Measurements from ENCODE around the gene TULP4.
"Not testable (repeated sequence)": the region's sequence is repeated elsewhere in the genome, so short reads cannot be mapped to it uniquely, and the experiment has no call there.

TULP4 gene

DNA sequence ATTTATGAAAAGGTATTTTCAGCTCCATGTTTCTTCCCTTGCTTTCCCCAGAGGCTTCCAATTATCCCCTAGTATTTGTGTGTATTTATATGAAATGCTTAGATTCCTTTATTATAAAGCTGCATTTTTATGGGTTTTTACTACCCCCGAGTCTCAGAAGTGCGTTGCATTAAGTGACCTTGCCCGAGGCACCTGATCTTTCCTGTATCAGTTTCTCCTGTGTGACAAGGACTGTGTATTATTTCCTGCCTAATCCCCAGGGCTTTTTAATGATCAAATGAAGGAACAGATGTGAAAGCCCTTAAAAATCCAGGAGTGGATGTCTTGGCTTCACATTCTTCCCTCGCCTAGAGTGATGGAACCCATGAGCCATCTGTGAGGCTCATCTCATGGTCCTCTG, 118.8 kb downstream of the TULP4 start:
- no peak for DNase-seq

DNA sequence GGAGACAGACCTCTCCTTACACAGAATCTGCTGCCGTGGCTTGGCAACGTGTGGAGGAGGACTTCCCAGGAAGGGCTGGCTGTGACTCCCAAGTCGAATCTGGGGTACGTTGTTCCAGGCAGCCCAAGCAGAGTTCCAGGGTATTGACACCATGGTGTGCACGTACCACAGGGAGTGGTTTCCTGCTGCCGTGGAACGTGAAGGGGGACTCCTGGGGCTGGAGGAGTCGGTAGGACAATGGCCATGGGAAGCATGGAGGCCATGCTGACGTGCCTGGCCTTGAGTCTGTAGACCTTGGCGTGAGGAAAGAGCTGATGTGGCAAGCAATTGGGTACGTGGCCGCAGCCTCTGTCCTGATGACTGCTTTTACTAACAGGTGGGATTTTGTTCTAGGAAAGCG, 119.3 kb downstream of the TULP4 start:
- DNase-seq: no peak

DNA sequence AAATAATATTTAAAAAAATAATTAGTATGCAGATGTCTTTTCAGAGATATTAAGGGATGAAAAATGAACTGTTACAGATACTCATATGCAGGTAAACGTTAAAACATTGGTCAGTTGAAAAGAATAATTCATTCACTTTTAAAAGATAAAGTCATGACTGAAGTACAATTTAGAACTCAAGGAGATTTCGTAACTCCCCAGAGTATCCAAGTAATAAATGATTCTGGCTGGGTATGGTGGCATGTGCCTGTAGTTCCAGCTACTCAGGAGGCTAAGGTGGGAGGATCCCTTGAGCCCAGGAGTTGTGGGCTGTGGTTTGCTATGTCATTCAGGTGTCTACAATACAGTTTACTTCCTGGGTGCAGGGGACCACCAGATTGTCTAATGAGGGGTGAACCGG, 125.3 kb downstream of the TULP4 start:
- no peak for DNase-seq

DNA sequence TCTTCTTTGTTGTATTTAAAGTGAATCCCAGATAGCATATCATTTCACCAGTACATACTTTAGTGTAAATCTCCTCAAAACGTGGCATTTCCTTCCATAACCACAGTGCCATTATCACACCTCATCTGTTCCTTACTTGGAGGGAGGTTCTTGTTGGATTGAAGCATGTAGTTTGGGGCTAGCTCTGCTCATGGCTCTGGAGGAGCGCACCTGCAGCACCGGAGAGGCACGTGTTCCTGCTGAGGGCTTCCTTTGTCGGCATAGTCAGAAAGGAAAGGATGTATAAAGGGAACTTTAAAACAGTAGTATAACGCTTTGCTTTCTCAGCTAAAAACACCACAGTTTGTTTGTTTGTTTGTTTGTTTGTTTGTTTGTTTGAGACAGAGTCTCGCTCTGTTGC, 126.0 kb downstream of the TULP4 start:
- DNase-seq: no peak

DNA sequence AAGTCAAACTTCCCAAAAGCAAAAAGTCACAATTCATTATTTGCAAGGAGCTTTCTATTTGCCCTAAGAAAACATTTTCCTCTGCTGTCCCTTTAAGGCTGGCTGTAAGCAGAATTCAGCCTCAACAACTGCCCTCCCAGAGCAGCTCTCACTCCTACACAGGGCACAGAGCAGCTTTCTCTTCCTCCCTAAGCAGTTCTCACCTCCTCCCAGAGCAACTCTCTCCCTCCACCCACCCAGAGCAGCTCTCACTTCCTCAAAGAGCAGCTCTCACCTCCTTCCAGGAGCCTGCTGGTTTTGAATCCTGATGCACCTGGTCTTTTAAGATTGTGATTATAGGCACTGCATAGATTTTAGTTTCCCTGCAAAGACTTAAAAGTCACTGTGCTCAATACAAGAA, 127.0 kb downstream of the TULP4 start:
- no peak for DNase-seq

DNA sequence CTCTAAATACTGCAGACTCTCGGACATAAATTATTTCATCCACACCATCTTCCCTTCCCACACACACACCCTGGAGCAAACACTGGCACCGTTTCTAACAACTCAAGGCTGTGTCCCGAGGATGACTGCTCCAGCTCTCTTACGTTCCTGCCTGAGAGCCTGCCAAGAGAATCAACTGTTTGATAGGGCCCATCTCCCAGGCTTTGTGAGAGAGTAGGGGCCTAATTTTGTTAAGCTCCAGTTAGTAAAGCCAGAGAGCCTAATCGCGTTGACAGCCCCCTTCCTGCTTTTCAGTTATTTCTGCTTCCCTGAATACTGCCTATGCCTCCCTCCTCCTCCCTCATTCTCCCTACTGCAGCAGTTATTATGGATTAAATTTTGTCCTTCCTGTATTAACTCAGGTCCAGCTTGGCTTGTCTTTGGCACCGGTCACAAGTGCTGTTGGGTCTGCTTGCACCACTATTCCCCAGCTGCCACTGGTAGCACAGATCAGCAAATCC, 129.5 kb downstream of the TULP4 start:
- no peak for DNase-seq

DNA sequence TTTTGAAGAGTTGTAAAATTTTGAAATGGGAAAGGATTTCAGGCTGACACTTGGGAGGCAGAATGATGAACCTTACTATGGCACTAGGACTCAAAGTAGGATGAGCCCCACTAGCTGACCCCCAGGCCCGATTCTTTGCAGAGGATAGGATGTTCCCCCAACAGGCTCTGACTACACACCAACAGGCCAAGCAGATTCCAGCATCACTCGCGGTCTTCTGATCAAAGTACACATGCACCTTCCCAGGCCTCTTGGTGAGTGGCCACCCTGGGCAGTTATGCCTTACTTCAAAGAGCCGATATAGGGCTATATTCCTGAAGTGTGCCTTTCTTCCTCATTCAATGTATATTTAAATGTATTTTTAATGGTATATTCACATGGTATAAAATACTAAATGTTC, 130.0 kb downstream of the TULP4 start:
- no peak for DNase-seq

DNA sequence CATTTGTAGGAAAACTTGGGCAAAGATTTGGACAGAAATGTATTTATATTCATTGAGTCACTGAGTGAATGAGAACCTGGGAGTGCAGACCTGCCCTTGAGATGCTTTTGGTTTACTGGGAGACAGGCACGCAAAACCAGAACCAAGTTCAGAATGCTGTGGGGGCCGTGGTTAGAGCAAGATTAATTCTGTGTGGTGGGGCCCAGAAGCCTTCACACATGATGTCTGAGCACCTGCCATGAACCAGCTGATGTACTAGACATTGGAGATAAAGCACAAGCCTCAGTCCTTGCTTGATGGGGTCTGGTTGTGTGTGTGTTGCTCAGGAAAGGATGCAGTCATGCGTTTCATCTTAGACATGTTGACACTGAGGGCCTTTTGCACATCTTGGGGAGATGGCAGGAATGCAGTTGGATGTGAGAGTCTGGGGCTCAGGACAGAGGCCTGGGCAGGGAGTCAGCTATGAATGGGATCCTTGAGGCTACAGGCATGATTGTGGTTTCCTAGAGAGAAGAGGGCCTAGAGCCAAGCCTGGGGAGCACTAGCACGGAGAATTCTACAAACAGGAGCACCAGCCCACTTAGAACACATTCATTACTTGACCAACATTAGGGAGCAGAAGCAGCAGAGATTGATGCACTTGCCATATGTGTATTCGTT, 133.3 kb downstream of the TULP4 start:
- DNase-seq: no peak

DNA sequence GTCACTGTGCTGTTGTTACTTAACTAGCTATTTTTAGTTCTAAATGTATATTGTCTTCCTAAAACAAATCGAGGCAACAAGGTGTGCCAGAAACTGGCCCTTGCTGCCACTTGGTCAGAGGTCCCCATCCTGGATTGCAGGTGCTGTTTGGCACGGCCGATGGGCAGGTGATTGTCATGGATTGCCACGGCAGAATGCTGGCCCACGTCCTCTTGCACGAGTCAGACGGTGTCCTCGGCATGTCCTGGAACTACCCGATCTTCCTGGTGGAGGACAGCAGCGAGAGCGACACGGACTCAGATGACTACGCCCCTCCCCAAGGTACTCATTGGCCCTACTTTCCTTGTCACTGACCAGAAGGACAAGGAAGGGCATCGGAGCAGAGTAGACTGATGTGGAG, 136.6 kb downstream of the TULP4 start:
- no peak for DNase-seq

DNA sequence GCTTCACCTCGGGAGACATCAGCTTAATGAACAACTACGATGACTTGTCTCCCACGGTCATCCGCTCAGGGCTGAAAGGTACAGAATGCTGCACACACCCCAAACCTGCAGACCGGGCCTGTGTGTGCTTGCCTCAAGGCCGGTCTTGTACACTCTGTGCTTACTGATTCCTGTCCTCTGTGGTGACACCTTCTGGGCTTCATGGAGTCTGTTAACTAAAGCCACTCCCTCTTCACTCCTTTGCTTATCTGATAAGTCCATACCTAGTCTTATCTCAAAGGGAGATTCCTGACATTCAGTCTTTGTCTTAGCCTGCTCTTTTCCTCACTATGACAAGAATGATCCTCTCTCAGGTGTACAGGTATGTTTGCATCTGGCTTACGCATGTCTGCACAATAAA, 139.9 kb downstream of the TULP4 start:
- no peak for DNase-seq

DNA sequence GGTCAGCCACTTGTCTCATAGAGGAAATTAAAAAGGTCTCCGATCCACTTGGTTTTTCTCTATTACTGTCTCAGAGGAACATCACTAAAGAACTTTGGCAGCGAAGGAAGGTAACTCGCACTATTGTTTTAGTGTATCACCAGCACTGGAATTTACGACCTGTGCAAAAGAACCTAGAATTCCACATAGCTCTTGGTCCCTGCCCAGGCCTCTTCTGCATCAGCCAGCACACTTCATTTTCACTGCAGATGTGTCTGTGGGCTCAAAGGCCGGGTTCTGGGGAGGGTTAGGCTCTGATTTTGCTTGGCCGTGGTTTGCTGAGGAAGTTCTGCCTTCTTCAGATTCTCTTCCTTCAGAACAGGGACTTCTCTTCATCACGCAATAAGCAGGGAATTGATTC, 144.9 kb downstream of the TULP4 start:
- DNase-seq: no peak

DNA sequence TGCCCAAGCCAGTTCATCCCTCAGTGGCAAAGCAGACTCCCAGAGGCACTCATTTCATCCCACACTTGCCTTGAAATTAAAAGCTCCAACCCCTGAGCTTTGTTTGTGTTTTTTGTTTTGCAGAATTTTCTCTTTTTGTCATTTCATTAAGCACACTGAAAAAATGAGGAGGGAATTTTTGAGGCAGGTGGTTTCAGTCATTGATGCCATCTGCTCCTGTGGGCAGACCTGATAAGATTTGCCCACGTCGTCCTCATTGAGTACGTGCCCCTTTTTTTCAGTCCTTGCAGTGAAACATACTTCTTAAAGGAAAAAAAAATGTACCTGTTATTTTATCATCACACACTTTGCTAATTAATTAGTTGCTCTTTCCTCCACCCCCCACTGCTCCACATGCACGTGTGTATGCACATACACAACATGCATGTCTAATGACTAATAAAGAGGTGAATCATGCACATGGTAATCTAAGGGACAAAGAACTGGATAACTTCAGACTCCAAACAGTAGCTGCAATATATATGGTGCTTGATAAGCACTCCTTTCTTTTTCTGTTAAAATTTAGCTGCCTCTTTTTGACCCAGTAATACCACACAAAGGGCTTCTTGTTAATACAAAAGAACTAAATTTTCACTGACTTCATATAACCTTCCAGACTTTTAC, 145.5 kb downstream of the TULP4 start:
- DNase-seq: no peak

DNA sequence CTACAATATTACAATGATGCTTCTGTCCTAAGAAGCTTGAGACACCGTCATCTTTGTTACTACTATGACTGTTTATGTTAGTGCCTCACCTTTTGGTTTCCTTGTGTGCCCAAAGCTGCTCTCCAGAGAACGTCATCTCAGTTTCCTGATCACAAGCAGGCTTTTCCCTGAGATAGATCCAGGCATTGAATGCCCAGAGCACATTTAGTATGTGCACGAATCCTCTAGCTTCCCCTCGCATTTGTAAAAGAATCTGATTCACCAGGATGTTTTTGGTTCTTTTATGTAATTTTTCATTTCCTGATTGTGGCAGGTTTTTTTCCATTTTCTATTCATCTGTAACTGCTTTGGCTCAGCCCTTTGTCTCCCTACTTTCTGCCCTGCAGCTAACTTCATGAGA, 147.5 kb downstream of the TULP4 start:
- no peak for DNase-seq

DNA sequence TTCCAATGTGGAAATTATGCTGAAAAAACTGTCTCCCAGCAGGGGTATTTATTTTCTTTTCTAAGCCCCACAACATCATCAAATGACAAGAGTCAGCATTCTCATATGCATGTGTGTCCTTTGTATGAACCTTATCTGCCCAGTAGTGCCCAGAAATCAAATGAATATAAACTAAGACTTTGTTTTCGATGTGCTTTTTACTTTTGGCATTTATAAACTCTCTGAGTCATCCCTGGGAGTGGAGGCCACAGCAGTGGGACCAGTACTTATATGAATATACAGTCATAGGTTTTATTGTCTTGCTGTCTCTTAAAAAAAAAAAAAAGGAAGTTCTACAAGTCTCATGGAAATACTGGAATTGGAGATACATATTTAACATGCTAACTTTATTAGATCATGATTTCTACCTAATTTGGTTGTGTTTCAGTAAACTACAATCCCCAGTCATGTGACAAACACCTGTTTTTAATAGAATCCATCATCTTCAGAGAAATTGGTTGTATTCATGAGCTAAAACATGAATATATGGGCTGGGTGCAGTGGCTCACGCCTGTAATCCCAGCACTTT, 148.4 kb downstream of the TULP4 start:
- no peak for DNase-seq

DNA sequence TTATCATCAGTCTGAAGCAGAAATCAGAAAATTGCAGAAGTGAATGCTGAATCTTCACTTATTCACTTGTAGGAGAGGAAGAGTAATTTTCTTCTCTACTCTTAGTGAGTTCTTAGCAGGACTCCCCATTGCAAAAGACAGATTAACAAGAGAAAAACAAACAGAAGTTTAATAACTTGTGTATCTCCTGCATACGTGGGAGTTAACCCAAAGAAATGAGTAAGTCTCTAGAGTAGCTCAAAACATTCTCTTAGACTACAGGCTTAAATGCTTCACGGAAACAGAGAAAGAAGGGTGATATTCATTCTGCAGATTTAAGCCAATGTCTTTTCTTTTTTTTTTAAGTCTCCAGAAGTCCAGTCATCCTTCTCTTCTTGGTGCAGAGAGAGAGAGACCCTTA, 149.7 kb downstream of the TULP4 start:
- no peak for DNase-seq

DNA sequence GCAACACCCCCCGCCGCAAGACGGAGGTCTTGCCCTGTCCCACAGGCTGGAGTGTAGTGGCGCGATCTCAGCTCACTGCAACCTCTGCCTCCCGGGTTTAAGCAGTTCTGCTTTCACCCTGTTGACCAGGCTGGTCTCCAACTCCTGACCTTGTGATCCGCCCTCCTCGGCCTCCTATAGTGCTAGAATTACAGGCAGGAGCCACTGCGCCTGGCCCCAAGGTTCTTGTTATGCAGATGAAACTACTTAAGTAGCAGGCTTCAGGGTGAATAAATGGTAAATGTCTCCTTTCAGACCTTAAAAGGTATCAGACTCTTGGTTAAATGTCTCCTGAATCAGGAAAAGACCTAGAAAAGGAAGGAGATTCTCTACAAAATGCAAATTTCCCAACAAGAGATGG, 152.2 kb downstream of the TULP4 start:
- DNase-seq: no peak

DNA sequence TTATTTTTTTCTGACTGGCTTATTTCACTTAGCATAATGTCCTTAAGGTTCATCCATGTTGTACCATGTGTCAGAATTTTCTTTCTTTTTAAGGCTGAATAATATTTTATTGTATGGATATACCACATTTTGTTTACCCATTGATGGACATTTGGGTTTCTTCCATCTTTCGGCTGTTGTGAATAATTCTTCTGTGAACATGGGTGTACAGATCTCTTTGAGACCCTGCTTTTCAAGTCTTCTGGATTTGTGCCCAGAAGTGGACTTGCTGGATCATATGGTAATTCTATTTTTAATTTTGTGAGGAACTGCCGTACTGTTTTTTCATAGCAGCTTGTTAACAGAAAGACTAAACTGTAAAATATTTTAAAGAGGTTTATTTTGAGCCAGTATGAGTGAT, 153.0 kb downstream of the TULP4 start:
- no peak for DNase-seq

DNA sequence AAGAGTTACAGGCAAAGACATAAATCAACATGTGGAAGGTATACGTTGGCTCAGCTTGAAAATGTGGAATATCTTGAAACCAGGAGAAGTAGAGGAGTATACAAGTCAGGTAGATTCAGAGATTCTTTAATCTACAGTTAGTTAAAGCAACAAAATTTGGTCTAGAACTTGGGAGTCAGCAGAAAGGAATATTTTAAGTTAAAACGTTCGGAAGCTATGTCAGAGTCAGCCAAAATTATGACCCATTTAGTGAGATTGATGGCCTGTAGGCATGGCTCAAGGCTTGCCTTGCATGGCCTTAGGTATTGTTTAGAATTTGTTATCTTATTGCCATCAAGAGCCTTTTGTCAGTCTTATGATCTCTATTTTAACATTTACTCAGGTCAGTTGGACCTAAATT, 153.5 kb downstream of the TULP4 start:
- no peak for DNase-seq

DNA sequence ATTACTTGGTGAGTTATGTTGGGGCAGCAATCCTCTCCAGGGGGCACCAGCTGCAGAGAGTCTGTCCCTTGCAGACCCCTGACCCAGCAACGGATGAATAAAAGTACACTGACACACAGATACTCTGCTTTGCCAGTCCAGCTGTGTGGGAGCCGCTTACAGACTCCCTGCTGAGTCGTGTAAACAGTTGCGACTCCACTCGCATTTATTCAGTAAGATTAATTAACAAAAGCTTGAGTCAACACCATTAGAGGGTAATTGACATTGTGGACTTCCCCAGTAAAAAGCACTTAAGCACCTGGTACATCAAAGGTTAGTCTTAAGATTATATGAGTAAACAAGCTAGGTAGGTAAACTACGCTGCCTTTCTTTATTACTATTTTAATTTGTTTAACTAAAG, 155.7 kb downstream of the TULP4 start:
- no peak for DNase-seq

DNA sequence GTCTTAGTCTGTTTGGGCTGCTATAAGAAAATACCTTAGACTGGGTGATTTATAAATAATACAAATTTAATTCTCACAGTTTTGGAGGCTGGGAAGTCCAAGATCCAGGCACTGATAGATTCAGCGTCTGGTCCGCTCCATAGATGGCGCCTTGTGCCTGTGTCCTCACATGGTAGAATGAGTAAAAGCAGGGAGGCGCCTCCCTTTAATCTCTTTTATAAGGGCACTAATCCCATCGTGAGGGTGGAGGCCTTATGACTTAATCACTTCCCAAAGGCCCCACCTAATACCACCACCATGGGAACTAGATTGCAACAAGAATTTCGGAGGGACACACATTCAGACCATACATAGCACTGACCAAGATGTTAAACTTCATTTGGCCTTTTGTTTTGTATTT, 156.4 kb downstream of the TULP4 start:
- no peak for DNase-seq

DNA sequence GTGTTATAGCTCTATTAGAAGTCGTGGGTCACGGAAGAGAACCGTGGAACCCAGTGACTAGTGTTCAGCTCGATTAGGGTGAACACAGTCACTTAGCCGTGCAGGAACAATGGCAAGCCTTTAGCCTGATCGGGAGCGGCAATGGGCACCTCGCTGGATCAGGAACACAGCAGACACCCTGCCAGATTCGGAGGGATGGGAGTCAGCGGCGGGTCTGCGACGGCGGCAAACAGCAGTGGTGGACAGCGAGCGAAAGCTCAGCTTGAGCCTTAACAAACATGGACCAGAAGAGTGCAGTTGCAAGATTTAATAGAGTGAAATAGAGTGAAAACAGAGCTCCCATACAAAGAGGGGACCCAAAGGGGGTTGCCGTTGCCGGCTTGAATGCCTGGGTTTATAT, 157.8 kb downstream of the TULP4 start:
- DNase-seq: not testable (repeated sequence)

DNA sequence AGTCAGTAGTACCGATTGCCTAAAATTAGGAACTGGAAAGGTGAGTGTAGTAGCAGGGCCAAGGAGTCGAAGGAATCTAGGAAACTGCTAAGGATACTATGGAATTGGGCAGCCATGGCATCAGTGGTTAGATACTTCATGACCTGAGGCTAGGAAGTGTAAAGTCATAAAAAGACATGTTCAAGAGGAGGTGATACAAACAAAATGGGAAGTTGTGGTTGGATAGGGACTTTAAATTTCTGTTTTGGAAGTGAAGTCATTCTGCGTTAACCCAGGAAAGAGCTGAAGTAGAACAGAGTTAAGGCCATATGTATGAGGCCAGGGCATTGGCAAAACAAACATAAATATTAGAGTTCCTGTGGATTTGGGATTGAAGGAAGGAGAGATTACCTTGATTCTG, 159.1 kb downstream of the TULP4 start:
- DNase-seq: no peak

DNA sequence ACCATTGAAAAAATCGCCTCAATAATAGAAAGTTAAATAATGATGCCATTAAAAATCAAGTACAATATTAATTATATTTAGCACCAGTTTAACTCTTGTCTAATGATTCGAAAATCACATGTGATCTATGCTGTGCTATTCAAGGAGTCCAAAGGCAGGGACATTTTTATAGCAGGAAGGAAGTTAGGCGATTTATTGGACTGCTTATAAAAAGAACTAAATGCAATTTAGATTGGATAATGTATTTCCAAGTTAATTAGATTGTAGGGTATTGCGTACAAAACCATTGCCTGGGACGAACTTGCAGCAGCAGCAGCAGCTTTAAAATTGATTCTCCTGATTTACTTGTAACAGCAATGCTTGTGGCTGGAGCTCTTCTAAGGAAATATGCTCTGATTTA, 160.2 kb downstream of the TULP4 start:
- DNase-seq: no peak

DNA sequence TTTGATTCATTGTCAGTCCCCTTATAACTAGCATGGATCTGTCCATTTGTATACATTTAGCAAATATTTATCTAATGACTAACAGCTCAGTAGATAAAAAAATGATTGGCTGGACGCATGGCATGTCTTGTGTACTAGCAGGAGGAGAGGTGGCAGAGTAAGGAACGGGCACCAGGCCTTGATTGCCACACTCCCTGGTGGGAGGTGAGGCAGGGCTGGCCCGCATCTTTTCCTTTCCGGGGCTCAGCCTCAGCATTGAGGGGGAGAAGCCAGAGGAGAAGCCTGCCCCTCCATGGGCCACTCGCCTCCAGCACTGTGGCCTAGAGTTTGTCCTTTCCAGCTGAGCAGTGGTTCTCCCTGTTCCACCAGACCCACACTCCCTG, 162.7 kb downstream of the TULP4 start:
- DNase-seq: no peak

Data from T-helper 1 cell (primary cell).